MM.1S (cell line): ENCODE data around the gene ATP6V0A1.
"Not testable (repeated sequence)": the region's sequence is repeated elsewhere in the genome, so short reads cannot be mapped to it uniquely, and the experiment has no call there.

Experiments used
- EZH2phosphoT487 ChIP-seq: fragments of 300-600 bp; sonication (generic); IDR thresholded peaks from 2 replicates; pipeline ENCODE4 v1.6.1; 2018; ENCODE audit warnings: antibody characterized with exemption, low read length
- TF ChIP-seq, protein P1 (sequence below): fragments of 300-600 bp; sonication (generic); IDR thresholded peaks from 2 replicates; pipeline ENCODE4 v1.5.1; 2016; ENCODE audit warnings: antibody characterized with exemption, low read length, mixed read lengths

DNA sequence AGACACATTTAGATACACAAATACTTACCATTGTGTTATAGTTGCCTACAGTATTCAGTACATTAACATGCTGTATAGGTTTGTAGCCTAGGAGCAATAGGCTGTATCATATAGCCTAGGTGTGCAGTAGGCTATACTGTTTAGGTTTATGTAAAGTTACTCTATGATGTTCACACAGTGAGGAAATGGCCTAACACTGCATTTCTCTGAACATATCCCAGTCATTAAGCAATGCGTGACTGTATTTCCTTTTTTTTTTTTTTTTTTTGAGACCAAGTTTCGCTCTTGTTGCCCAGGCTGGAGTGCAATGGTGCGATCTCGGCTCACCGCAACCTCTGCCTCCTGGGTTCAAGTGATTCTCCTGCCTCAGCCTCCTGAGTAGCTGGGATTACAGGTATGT lies 40.7 kb upstream of the ATP6V0A1 start:
- TF ChIP-seq, protein P1, sequence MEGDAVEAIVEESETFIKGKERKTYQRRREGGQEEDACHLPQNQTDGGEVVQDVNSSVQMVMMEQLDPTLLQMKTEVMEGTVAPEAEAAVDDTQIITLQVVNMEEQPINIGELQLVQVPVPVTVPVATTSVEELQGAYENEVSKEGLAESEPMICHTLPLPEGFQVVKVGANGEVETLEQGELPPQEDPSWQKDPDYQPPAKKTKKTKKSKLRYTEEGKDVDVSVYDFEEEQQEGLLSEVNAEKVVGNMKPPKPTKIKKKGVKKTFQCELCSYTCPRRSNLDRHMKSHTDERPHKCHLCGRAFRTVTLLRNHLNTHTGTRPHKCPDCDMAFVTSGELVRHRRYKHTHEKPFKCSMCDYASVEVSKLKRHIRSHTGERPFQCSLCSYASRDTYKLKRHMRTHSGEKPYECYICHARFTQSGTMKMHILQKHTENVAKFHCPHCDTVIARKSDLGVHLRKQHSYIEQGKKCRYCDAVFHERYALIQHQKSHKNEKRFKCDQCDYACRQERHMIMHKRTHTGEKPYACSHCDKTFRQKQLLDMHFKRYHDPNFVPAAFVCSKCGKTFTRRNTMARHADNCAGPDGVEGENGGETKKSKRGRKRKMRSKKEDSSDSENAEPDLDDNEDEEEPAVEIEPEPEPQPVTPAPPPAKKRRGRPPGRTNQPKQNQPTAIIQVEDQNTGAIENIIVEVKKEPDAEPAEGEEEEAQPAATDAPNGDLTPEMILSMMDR = not testable (repeated sequence)
- TF ChIP-seq EZH2phosphoT487 = not testable (repeated sequence)
